Glutamatergic neuron (in vitro differentiated cells): ENCODE data around the gene TRMT61A. TPM values are rescaled to one million over a fixed set of nuclear protein-coding genes. Genes with fewer than 3 reads are reported as not detected.

Source experiments
- DNase-seq: peaks from one replicate; pipeline ENCODE4 v3.0.0; 2022
- H3K27ac Mint-ChIP-seq: one replicate; pipeline ENCODE4 v1.8.0; 2020; ENCODE audit warnings: mild to moderate bottlenecking, mixed read lengths, inconsistent platforms; ENCODE audit not compliant: unreplicated experiment
- H3K27me3 Mint-ChIP-seq: one replicate; pipeline ENCODE4 v1.8.0; 2020; ENCODE audit warnings: mild to moderate bottlenecking, moderate library complexity, mixed read lengths, inconsistent platforms; ENCODE audit not compliant: unreplicated experiment
- H3K36me3 Mint-ChIP-seq: one replicate; pipeline ENCODE4 v1.8.0; 2020; ENCODE audit warnings: mild to moderate bottlenecking, mixed read lengths, inconsistent platforms; ENCODE audit not compliant: unreplicated experiment
- H3K4me1 Mint-ChIP-seq: one replicate; pipeline ENCODE4 v1.8.0; 2020; ENCODE audit warnings: mild to moderate bottlenecking, low read depth, mixed read lengths, inconsistent platforms; ENCODE audit not compliant: unreplicated experiment
- H3K4me3 Mint-ChIP-seq: one replicate; pipeline ENCODE4 v1.8.0; 2020; ENCODE audit warnings: mild to moderate bottlenecking, mixed read lengths, inconsistent platforms; ENCODE audit not compliant: unreplicated experiment
- H3K9me3 Mint-ChIP-seq: one replicate; pipeline ENCODE4 v1.8.0; 2020; ENCODE audit warnings: mild to moderate bottlenecking, moderate library complexity, mixed read lengths, inconsistent platforms; ENCODE audit not compliant: unreplicated experiment
- CTCF ChIP-seq: fragments of 200-600 bp; sonication (generic); IDR thresholded peaks from one replicate; pipeline ENCODE4 v1.5.0; 2021; ENCODE audit not compliant: partially characterized antibody, unreplicated experiment
- total RNA-seq: library from RNA; stranded (reverse); fragmentation: NEBNext Ultra II Directional; extraction: Animal tissue kit (Norgen Biotek cat#: 25700); gene quantifications from one replicate; pipeline ENCODE4 v1.2.1, GENCODE V29; 2021; ENCODE audit not compliant: unreplicated experiment

TRMT61A gene
- total RNA-seq, 1 donor from 2014 or later: 7.8 TPM

- TF ChIP-seq CTCF: no peak
- Mint-ChIP-seq H3K27me3 (peaks cover 9% of the 10 kb centered on the region), H3K27ac (peak overlapping the region; percentile 81), H3K9me3 (peaks cover 1% of the 10 kb centered on the region), H3K4me1 (peaks cover 8% of the 10 kb centered on the region), H3K4me3 (no peak overlapping the region), H3K36me3 (no peaks in the 10 kb centered on the region)
- DNase-seq: no peak
Measured at GRCh38 chr14:103536693-103537092, 7.7 kb downstream of the TRMT61A start.

GRCh38 chr14:103537175-103537990 lies 8.4 kb downstream of the TRMT61A start:
- Mint-ChIP-seq H3K27me3 (peaks cover 9% of the 10 kb centered on the region), H3K9me3 (peaks cover 1% of the 10 kb centered on the region), H3K27ac (peak overlapping the region; percentile 81), H3K36me3 (no peaks in the 10 kb centered on the region), H3K4me3 (no peak overlapping the region), H3K4me1 (peaks cover 8% of the 10 kb centered on the region)
- no peak for DNase-seq
- TF ChIP-seq CTCF: no peak

- TF ChIP-seq CTCF: no peak
- Mint-ChIP-seq H3K36me3 (no peaks in the 10 kb centered on the region), H3K4me3 (no peak overlapping the region), H3K27me3 (peaks cover 9% of the 10 kb centered on the region), H3K4me1 (peaks cover 8% of the 10 kb centered on the region), H3K9me3 (peaks cover 1% of the 10 kb centered on the region), H3K27ac (no peak overlapping the region)
- DNase-seq: peak; percentile 33
Measured at GRCh38 chr14:103538291-103539055, 9.5 kb downstream of the TRMT61A start.

- H3K4me1 Mint-ChIP-seq: peaks cover 8% of the 10 kb centered on the region
- no peak overlapping the region for H3K4me3 Mint-ChIP-seq
Measured at GRCh38 chr14:103539056-103539825, 10.2 kb downstream of the TRMT61A start.

More at GRCh38 chr14:103539056-103539825, 10.2 kb downstream of the TRMT61A start:
- peaks cover 1% of the 10 kb centered on the region for H3K9me3 Mint-ChIP-seq
- H3K36me3 Mint-ChIP-seq: no peaks in the 10 kb centered on the region
- no peak overlapping the region for H3K27ac Mint-ChIP-seq
- H3K27me3 Mint-ChIP-seq: peaks cover 9% of the 10 kb centered on the region
- TF ChIP-seq CTCF: no peak
- DNase-seq: peak; percentile 14
